SK-N-MC (cell line): ENCODE measurements around the gene RAMP1.

Source experiments
- EZH2 ChIP-seq: fragments of 200-600 bp; sonication (generic); IDR thresholded peaks from one replicate; pipeline ENCODE4 v1.6.1; 2017; ENCODE audit warnings: antibody characterized with exemption
- FOXP2 ChIP-seq: optimal IDR thresholded peaks from 2 replicates; pipeline ENCODE3; 2011; ENCODE audit warnings: mild to moderate bottlenecking, moderate library complexity; ENCODE audit not compliant: insufficient read depth; ENCODE audit errors: extremely low read length, control extremely low read depth
- POLR2AphosphoS5 ChIP-seq: IDR thresholded peaks from 2 replicates; pipeline ENCODE4 v1.6.1; 2012; ENCODE audit warnings: mild to moderate bottlenecking, low read depth, low read length, borderline replicate concordance

GRCh38 chr2:237867465-237867864 is 8.0 kb downstream of the RAMP1 start:
- TF ChIP-seq POLR2AphosphoS5 = no peak
- TF ChIP-seq EZH2 = no peak
- no peak for TF ChIP-seq FOXP2
